Activated CD8-positive, alpha-beta T cell treated with anti-CD3 and anti-CD28 coated beads for 36 hours (primary cell): ENCODE measurements around the gene OR2F1. TPM values are rescaled to one million over a fixed set of nuclear protein-coding genes. Genes with fewer than 3 reads are reported as not detected.

Experiments used
- ATAC-seq: fragments of 200-7000 bp; cut with Tn5 transposase; one replicate; pipeline ENCODE4 v1.10.0; 2021; ENCODE audit warnings: mild to moderate bottlenecking, moderate library complexity
- CTCF ChIA-PET: fragments of 350-600 bp; sonication (Branson Sonifier 250); formaldehyde crosslinking; loops from one replicate; lab custom pipeline; 2021; ENCODE audit warnings: antibody characterized with exemption; lab: Charles Lee
- POLR2A ChIA-PET: fragments of 350-600 bp; sonication (Branson Sonifier 250); formaldehyde crosslinking; loops from one replicate; lab custom pipeline; 2021; ENCODE audit warnings: antibody characterized with exemption; lab: Charles Lee
- DNase-seq: peaks from one replicate; pipeline ENCODE4 v3.0.0-alpha.2; 2020
- H3K27ac Mint-ChIP-seq: one replicate; pipeline ENCODE4 v1.8.0; 2021; ENCODE audit warnings: mild to moderate bottlenecking, mixed read lengths
- H3K27me3 Mint-ChIP-seq: one replicate; pipeline ENCODE4 v1.8.0; 2021; ENCODE audit warnings: mixed read lengths
- H3K36me3 Mint-ChIP-seq: one replicate; pipeline ENCODE4 v1.8.0; 2021; ENCODE audit warnings: low read depth, mixed read lengths
- H3K4me1 Mint-ChIP-seq: one replicate; pipeline ENCODE4 v1.8.0; 2021; ENCODE audit warnings: low read depth, mixed read lengths
- H3K4me3 Mint-ChIP-seq: one replicate; pipeline ENCODE4 v1.8.0; 2021; ENCODE audit warnings: mild to moderate bottlenecking, moderate library complexity, mixed read lengths
- H3K9me3 Mint-ChIP-seq: one replicate; pipeline ENCODE4 v1.8.0; 2021; ENCODE audit warnings: mixed read lengths
- intact Hi-C: fragments of 100-400 bp; cut with micrococcal nuclease; formaldehyde crosslinking; loops from one replicate; pipeline ENCODE4 v1.10.0; 2022
- total RNA-seq, 2 experiments: library from RNA; stranded (reverse); gene quantifications; one replicate each; pipeline ENCODE4 v1.2.3, GENCODE V29; 2021
- TF ChIP-seq, protein P1 (sequence below): fragments of 200-600 bp; IDR thresholded peaks from one replicate; pipeline ENCODE4 v1.8.0; 2022; ENCODE audit warnings: antibody characterized with exemption, mild to moderate bottlenecking

Gene OR2F1
- total RNA-seq, 2 experiments from 2014 or later, result not detected

DNA sequence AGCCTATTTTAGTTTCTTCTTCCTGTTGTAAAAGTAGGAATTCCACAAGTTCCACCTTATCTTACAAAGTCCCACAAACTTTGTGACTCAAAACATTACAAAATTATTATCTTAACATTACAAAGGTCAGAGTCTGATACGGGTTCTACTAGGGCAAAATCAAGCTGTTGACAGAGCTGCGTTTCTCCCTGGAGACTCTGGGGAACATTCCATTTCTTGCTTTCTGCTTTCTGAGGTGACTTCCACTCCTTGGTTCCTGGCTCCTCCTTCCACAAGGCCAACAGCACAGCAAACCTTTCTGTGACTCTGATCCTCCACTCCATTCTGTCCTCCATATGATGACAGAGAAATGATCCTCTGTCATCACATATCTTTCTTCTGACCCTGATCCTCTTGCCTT lies 10.6 kb downstream of the OR2F1 start:
- POLR2A ChIA-PET, result no interaction called here
- TF ChIP-seq, protein P1, sequence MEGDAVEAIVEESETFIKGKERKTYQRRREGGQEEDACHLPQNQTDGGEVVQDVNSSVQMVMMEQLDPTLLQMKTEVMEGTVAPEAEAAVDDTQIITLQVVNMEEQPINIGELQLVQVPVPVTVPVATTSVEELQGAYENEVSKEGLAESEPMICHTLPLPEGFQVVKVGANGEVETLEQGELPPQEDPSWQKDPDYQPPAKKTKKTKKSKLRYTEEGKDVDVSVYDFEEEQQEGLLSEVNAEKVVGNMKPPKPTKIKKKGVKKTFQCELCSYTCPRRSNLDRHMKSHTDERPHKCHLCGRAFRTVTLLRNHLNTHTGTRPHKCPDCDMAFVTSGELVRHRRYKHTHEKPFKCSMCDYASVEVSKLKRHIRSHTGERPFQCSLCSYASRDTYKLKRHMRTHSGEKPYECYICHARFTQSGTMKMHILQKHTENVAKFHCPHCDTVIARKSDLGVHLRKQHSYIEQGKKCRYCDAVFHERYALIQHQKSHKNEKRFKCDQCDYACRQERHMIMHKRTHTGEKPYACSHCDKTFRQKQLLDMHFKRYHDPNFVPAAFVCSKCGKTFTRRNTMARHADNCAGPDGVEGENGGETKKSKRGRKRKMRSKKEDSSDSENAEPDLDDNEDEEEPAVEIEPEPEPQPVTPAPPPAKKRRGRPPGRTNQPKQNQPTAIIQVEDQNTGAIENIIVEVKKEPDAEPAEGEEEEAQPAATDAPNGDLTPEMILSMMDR, result no peak
- Mint-ChIP-seq H3K36me3 (no peaks in the 10 kb centered on the region), H3K4me1 (no peaks in the 10 kb centered on the region), H3K27me3 (peaks cover 3% of the 10 kb centered on the region), H3K4me3 (no peak overlapping the region), H3K27ac (no peak overlapping the region), H3K9me3 (no peaks in the 10 kb centered on the region)
- ATAC-seq, result no peak
- intact Hi-C loops, result no loop called here
- no peak for DNase-seq
- CTCF ChIA-PET, result no interaction called here

DNA sequence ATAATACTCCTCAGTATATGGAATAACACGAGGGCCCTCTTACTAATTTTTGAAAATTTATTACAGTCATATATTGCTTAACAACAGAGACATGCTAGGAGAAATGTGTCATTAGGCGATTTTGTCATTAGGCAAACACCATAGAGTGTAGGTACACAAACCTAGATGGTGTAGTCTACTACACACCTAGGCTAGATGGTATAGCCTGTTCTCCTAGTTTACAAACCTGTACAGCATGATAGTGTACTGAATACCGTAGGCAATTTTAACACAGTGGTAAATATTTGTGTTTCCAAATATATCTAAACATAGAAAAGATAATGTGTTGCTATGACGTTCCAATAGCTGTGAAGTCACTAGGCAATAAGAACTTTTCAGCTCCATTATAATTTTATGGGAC lies 12.8 kb downstream of the OR2F1 start:
- DNase-seq (no peak), ATAC-seq (no peak)
- no peaks in the 10 kb centered on the region for H3K9me3 Mint-ChIP-seq
- no peak overlapping the region for H3K4me3 Mint-ChIP-seq
- CTCF ChIA-PET, result no interaction called here
- POLR2A ChIA-PET, result no interaction called here
- no peaks in the 10 kb centered on the region for H3K4me1 Mint-ChIP-seq
- intact Hi-C loops, result no loop called here
- no peaks in the 10 kb centered on the region for H3K36me3 Mint-ChIP-seq
- TF ChIP-seq, protein P1, result no peak
- peaks cover 3% of the 10 kb centered on the region for H3K27me3 Mint-ChIP-seq
- no peak overlapping the region for H3K27ac Mint-ChIP-seq

DNA sequence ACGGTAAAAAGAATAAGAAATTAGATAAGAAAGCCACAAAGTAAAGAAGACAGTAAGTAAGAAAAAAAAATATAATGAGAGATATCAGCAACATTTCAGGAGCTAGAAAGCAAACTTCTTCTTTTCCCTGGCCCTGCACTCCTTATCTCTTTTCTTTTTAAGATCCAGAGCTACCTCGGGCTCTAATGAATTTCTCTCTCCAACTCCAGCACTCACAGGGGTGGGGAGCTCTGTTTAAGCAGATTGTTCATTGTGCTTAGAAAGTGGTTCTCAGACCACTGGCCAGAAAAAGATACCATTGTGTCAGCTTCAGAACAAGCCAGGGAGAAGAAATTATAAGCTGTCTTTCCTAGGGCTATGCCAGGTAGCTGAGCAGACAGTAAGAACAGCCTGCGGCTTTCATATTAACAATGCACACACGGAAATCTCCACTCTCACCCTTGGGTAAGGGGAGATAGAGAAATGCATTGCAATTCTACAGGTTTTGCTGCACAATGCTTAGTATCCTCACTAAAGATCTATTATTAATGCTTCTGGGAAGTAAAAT lies 19.3 kb downstream of the OR2F1 start:
- no peaks in the 10 kb centered on the region for H3K36me3 Mint-ChIP-seq
- intact Hi-C loops, result no loop called here
- ATAC-seq (no peak), DNase-seq (no peak)
- H3K27me3 Mint-ChIP-seq, result peaks cover 2% of the 10 kb centered on the region
- POLR2A ChIA-PET, result no interaction called here
- no peaks in the 10 kb centered on the region for H3K4me1 Mint-ChIP-seq
- H3K9me3 Mint-ChIP-seq, result no peaks in the 10 kb centered on the region
- CTCF ChIA-PET, result interaction anchor here (0.8 to 2.6 kb wide), 3 partner anchors 14 to 73 kb away, joined by 3 to 8 read pairs (median 3); partner anchors contain the start of gene TCAF1
- no peak overlapping the region for H3K4me3 Mint-ChIP-seq
- no peak overlapping the region for H3K27ac Mint-ChIP-seq
- TF ChIP-seq, protein P1, result no peak

DNA sequence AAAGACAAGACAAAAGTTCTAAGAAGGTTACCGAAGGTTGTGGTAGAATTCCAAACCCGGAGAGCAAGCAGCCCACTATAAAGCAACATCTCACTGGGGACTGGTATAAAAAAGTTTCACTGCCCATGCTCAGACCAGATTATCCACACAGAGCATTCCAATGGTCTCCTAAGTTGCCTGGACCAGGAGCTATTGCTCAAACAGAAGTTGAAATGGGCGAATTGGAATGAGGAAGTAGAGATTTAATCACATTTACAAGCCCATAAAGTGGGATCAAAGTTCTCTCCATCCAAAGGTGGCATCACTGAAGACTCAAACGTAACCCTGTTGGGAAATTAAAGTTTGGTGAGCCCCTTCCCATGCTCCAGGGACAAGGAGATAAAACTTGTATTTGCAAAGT lies 19.8 kb downstream of the OR2F1 start:
- CTCF ChIA-PET, result interaction anchor here (1.2 to 2.6 kb wide), 2 partner anchors 14 to 73 kb away, joined by 3 to 8 read pairs; partner anchors contain the start of gene TCAF1
- no peak overlapping the region for H3K27ac Mint-ChIP-seq
- intact Hi-C loops, result no loop called here

DNA sequence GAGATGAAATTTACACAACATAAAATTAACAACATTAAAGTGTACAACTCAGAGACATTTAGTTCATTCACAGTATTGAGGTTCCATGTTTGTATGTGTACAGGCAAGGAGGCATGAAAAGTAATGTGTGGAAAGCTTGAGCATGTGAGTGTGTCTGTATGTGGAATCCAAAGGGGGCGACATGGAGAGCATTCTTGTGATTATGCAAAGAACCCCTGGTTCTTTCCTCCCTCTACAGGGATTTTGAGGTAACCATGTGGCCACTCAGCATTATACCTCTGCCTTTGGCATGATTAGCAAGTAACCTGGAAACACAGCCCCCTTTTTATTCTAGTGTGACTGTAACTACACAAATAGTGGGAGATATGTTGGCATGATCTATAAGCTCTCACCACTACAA lies 21.0 kb downstream of the OR2F1 start:
- ATAC-seq (peak; percentile 30), DNase-seq (peak; percentile 10)
- CTCF ChIA-PET, result interaction anchor here (0.8 to 2.6 kb wide), 3 partner anchors 9 to 74 kb away, joined by 3 to 8 read pairs (median 4); partner anchors contain the start of gene TCAF1
- TF ChIP-seq, protein P1, result no peak
- no peak overlapping the region for H3K4me3 Mint-ChIP-seq
- POLR2A ChIA-PET, result no interaction called here
- no peaks in the 10 kb centered on the region for H3K4me1 Mint-ChIP-seq
- intact Hi-C loops, result no loop called here
- no peaks in the 10 kb centered on the region for H3K36me3 Mint-ChIP-seq
- no peak overlapping the region for H3K27ac Mint-ChIP-seq
- H3K9me3 Mint-ChIP-seq, result no peaks in the 10 kb centered on the region
- H3K27me3 Mint-ChIP-seq, result peaks cover 1% of the 10 kb centered on the region

More for the DNA sequence above, 19.8 kb downstream of the OR2F1 start:
- Mint-ChIP-seq H3K27me3 (peaks cover 3% of the 10 kb centered on the region), H3K4me3 (no peak overlapping the region), H3K36me3 (no peaks in the 10 kb centered on the region), H3K4me1 (no peaks in the 10 kb centered on the region), H3K9me3 (no peaks in the 10 kb centered on the region)
- ATAC-seq, result no peak
- TF ChIP-seq, protein P1, result no peak
- DNase-seq, result no peak
- POLR2A ChIA-PET, result no interaction called here
